ENCODE measurements around the gene FOXL2. TPM values are rescaled to one million over a fixed set of nuclear protein-coding genes. Genes with fewer than 3 reads are reported as not detected.
A peak's percentile ranks its signal among the peaks of the same experiment; 100 is the strongest.

The FOXL2 gene
- total and polyA plus RNA-seq, 2 of the 4 experiments (the other 2 are of a cell fraction), result 0.07 TPM; not detected in 1

- BruUV-seq (replicated peaks), result no TSS peak
Observed at GRCh38 chr3:138912237-138912636, 34.7 kb downstream of the FOXL2 start.

More at GRCh38 chr3:138912237-138912636, 34.7 kb downstream of the FOXL2 start:
- no peak overlapping the region for H3K4me2 ChIP-seq (ENCODE audit: low read depth, low read length)
- no peak overlapping the region for H3K23ac ChIP-seq (ENCODE audit: low read depth, low read length)
- no peak overlapping the region for H3K4me3 ChIP-seq (ENCODE audit: insufficient read depth, low read depth, low read length)
- peaks cover 5% of the 10 kb centered on the region for H3K9me1 ChIP-seq (ENCODE audit: insufficient read depth, low read length)
- no peak overlapping the region for H2AK5ac ChIP-seq (ENCODE audit: low read depth, low read length)
- H3K4me1 ChIP-seq (ENCODE audit: control insufficient read depth, insufficient read depth, low read length), result peaks cover 4% of the 10 kb centered on the region
- DNase-seq (peak; percentile 20), ATAC-seq (ENCODE audit: low read depth) (no peak)
- H3K27me3 ChIP-seq (ENCODE audit: control insufficient read depth, insufficient read depth, low read length), result no peaks in the 10 kb centered on the region
- H2BK20ac ChIP-seq (ENCODE audit: low read depth, low read length), result no peak overlapping the region
- dilution Hi-C loops (cut with HindIII; ENCODE audit: low sequenced_read_pairs, unreplicated experiment) (no loop called here), in situ Hi-C loops (cut with MboI; ENCODE audit: low sequenced_read_pairs) (no loop called here), intact Hi-C loops (cut with micrococcal nuclease) (no loop called here)
- H4K20me1 ChIP-seq (ENCODE audit: insufficient read depth, low read length), result no peaks in the 10 kb centered on the region
- H3K18ac ChIP-seq (ENCODE audit: low read depth, low read length), result no peak overlapping the region
- POLR2A ChIA-PET (ENCODE audit: unreplicated experiment), result interaction anchor here (0.6 kb wide), 1 partner anchor 218 kb away, joined by 5 read pairs; no protein-coding TSS in a partner anchor
- peaks cover 0 to 4% of the 10 kb centered on the region in 2 experiments; a peak in 1 of 4 replicates for H3K79me1 ChIP-seq (ENCODE audit: low read depth in 1 of 2, low read length in 2 of 2)
- H3K56ac ChIP-seq (ENCODE audit: extremely low read depth, insufficient read depth, low read length), result no peak overlapping the region
- no peak overlapping the region for H3K27ac ChIP-seq (ENCODE audit: insufficient read depth, low read length)
- H4K8ac ChIP-seq (ENCODE audit: low read depth in 2 of 2, low read length in 2 of 2), result no peak overlapping the region
- no peak overlapping the region for H4K91ac ChIP-seq (ENCODE audit: insufficient read depth, low read depth, low read length)
- H2BK15ac ChIP-seq (ENCODE audit: low read depth, low read length), result no peak overlapping the region
- no peak overlapping the region for H2AFZ ChIP-seq (replicated peaks; ENCODE audit: low read length, poor library complexity)
- 100% methylated on average over 1 of the region's 4 CpGs; no CpG with 5 or more reads in 1 of the 2 experiments for WGBS, 2 experiments (ENCODE audit: extremely low coverage in 2 of 2, insufficient read length in 1 of 2)
- H3K9me3 ChIP-seq (ENCODE audit: control insufficient read depth, insufficient read depth, low read length), result no peaks in the 10 kb centered on the region
- no peak overlapping the region for H2BK120ac ChIP-seq (ENCODE audit: low read depth, low read length)
- H2BK5ac ChIP-seq (ENCODE audit: low read depth, low read length, poor library complexity, severe bottlenecking), result no peak overlapping the region
- no peak overlapping the region for H3K4ac ChIP-seq (ENCODE audit: low read depth, low read length)
- TF ChIP-seq MAFK (IDR thresholded peaks at IDR 0.05; ENCODE audit: low read depth, low read length), result no peak
- no peak for TF ChIP-seq NFE2L2 (IDR thresholded peaks at IDR 0.05; ENCODE audit: low read depth, low read length)
- no peak for TF ChIP-seq RCOR1 (IDR thresholded peaks at IDR 0.05; ENCODE audit: insufficient replicate concordance, low read length)
- TF ChIP-seq ELK1 (IDR thresholded peaks at IDR 0.05; ENCODE audit: borderline replicate concordance, low read depth, low read length), result no peak
- TF ChIP-seq USF2 (IDR thresholded peaks at IDR 0.05; ENCODE audit: low read depth, low read length), result no peak
- TF ChIP-seq MXI1 (IDR thresholded peaks at IDR 0.05; ENCODE audit: borderline replicate concordance, low read depth, low read length), result no peak
- TF ChIP-seq FOS (IDR thresholded peaks at IDR 0.05; ENCODE audit: low read depth, low read length), result no peak
- no peak for TF ChIP-seq POLR2A (IDR thresholded peaks at IDR 0.05; ENCODE audit: low read depth, low read length)
- no peak for TF ChIP-seq CEBPB (IDR thresholded peaks at IDR 0.05; ENCODE audit: low read depth, low read length)
- TF ChIP-seq RAD21 (IDR thresholded peaks at IDR 0.05; ENCODE audit: low read length), result no peak
- TF ChIP-seq BHLHE40 (IDR thresholded peaks at IDR 0.05; ENCODE audit: low read depth, low read length), result no peak
- TF ChIP-seq MAZ (IDR thresholded peaks at IDR 0.05; ENCODE audit: borderline replicate concordance, low read depth, low read length), result no peak
- no peak for TF ChIP-seq RFX5 (IDR thresholded peaks at IDR 0.05; ENCODE audit: low read depth, low read length)
- TF ChIP-seq SMC3 (IDR thresholded peaks at IDR 0.05; ENCODE audit: low read depth, low read length), result no peak
- TF ChIP-seq CTCF (conservative IDR thresholded peaks at IDR 0.05; ENCODE audit: low read depth, low read length), result no peak
- TF ChIP-seq CHD1 (IDR thresholded peaks at IDR 0.05; ENCODE audit: low read depth, low read length), result no peak
- H2AK9ac ChIP-seq (replicated peaks; ENCODE audit: low read depth, low read length, poor library complexity), result peak overlapping the region; percentile 42
- CTCF ChIA-PET, result interaction anchor here (0.7 to 1.1 kb wide), 2 partner anchors 14 to 147 kb away, joined by 3 read pairs; no protein-coding TSS in a partner anchor
- H3K14ac ChIP-seq (replicated peaks; ENCODE audit: low read depth, low read length), result no peak overlapping the region
- H3K36me3 ChIP-seq (ENCODE audit: control insufficient read depth, insufficient read depth, low read length), result no peaks in the 10 kb centered on the region
- no peak overlapping the region for H4K5ac ChIP-seq (ENCODE audit: low read depth, low read length)
- no peak overlapping the region for H3K9ac ChIP-seq (ENCODE audit: low read depth, low read length)
